NCI-H2081 treated with DMSO at 0.1 percent for 48 hours (cell line): ENCODE results near the gene GRXCR1.

Source experiments
- DNase-seq: peaks from one replicate; lab custom pipeline; 2025; lab: John Stamatoyannopoulos, UW

GRXCR1 gene

DNA sequence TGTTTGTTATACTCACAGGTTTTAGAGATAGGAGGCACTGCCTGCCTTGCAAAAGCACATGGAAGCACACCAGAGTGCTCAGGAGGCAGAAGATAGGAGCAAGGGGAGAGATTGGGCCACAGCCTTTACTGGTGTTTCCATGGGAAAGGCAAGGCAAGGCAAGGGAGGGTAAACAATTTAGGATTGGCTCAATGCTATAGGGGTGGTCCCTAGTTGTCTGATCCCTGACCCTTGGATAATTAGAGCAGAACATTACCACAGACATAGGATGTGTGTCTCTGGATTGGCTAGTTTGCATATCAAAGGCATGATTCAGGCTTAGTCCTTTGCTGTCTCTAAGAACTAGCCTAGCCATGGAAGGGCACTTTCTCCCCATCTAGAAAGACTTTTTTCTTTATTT, 36.1 kb downstream of the GRXCR1 start:
- DNase-seq, result no peak

DNA sequence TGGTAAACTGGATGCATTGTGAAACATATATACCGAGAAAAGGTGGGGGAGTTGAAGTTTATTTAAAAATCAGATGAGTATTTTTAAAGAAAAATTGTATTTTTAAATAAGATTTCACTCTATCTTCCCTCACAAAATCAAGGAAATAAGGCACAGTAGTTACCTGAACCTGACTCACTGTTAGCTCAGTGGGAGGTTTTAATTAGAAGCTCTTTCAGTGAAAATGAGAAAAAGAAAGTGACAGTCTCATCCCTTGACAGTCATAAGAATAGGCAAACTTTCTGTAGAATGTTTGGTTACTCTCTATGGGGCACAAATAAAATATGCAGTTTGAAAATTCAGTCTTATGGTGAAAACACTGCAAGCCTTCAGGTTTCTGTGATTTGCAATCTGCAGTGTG, 49.7 kb downstream of the GRXCR1 start:
- no peak for DNase-seq

DNA sequence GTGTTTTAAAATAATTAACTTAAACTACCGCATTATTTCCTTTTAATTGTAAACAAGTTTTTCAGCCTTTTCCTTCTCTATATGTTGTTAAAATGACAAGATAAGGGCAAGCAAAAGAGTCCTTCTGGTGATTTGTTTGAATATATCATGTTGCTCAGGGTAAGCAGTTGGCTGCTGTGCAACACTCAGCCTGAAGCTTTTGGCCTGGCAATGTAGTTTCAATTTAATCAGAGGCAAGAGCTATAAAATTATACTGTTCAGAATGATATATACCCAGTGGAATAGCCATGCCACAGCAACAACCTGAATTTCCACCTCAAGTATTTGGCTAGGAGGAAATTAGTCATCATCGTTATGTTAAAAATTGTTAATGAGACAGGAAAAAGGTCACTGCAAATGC, 53.4 kb downstream of the GRXCR1 start:
- no peak for DNase-seq

GRCh38 chr4:42953321-42953720, 60.8 kb downstream of the GRXCR1 start:
- no peak for DNase-seq

- DNase-seq, result no peak
These were observed 62.6 kb downstream of the GRXCR1 start for GRCh38 chr4:42954963-42955669.

- DNase-seq, result no peak
These were observed 63.4 kb downstream of the GRXCR1 start for GRCh38 chr4:42955746-42956505.

DNA sequence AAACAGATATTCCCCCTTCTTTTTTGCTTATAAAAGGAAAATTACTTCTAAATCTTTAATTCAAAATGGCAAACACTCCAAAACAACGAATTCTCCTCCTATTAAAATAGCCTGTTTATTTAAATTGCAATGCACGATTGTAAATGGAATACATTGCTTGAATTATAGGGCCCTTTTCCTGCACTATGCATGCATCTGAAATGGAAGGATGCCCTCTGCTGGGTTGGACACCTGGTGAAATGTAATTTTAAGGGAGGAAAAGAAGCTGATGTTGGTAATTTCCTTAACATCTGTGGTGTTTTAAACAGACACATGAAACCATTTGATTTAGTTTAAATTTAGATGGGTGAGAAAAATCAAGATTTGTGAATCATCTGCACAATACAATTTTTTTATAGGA, 72.8 kb downstream of the GRXCR1 start:
- DNase-seq, result no peak

GRCh38 chr4:42985976-42986375, 93.5 kb downstream of the GRXCR1 start:
- no peak for DNase-seq

DNA sequence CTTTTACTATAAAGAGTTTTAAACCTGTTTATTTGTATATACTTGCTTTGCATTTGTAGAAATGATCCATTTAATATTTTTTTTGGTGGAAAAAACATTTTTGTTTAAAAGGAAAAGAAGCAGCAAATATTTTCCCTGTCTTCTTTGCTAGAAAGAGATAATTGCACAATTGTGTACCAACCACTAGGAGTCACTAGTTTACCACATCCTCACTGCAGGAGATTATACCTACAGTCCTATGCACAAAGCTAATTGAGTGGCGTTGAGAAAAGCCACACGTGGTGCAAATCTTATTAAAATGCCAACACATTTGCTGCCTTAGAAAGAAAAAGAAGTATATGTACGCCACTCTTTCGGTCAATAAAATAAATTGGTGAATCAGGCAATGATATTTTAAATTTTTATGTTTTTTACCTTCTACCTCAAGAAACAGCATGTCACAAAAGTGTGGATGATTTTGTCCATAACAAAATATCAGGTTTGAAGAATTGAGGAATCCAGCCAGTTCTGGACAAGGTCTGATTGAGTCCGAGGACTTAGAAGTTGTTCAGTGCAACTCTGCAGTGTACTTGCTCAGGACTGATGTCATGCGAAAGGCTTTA, 102.9 kb downstream of the GRXCR1 start:
- no peak for DNase-seq

DNA sequence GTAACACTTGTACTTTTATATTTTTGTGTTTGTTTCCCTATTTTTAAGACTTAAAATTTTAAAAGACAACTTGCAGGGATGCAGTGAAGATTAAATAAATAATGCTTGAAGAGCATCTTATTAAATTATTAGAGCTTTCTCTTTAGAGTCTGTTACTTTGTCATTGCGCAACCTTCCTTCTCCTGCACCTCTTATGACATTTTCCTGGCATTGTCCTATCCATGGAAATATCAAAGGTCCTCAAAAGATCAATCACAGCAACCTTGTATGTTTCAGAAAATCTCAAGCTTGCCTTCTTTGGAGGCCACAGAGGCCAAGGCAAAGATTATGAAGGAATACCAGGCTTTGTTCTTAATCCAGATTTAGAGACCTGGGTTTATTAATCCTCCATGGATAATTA, 116.3 kb downstream of the GRXCR1 start:
- DNase-seq, result no peak

- DNase-seq, result no peak
These were observed 121.7 kb downstream of the GRXCR1 start for GRCh38 chr4:43014256-43014655.

GRCh38 chr4:43041632-43042031, 149.1 kb downstream of the GRXCR1 start:
- no peak for DNase-seq

DNA sequence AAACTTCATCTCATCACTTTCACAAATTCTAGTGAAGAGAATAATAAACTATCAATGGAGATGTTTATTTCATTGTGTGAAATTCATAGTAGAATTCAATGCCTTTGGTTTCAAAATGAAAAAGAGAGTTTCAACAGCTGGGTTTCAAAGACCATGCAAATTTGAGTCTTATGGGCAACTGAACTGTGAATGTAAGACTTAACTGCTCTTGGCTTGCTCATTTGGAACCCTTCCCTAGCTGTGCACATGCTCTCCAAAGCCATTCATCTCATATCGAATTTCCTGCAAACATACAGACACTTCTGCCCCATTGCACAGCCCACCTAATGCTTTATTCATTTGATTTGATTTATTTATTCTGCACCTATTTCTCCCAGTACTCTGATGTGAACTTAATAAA, 154.5 kb downstream of the GRXCR1 start:
- no peak for DNase-seq

GRCh38 chr4:43048570-43048969, 156.1 kb downstream of the GRXCR1 start:
- no peak for DNase-seq

DNA sequence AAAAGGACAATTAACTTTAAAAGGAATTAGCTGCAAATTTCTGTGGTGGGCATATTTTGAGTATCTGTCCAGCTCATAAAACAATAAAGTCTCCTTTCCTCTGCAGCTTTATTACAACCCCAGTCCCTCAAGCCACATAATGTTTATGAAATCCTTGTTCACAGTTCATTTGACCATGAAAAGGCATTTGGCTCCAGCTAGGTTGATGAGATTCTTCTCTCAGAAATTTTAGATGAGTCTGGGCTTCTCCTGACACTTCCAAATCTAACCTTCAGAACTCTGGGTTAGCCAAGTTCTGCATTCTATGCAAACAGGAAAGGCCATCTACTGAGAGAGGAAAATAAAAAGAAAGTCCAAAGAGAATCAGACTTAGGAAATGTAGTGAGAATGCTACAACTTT, 156.8 kb downstream of the GRXCR1 start:
- DNase-seq, result no peak

DNA sequence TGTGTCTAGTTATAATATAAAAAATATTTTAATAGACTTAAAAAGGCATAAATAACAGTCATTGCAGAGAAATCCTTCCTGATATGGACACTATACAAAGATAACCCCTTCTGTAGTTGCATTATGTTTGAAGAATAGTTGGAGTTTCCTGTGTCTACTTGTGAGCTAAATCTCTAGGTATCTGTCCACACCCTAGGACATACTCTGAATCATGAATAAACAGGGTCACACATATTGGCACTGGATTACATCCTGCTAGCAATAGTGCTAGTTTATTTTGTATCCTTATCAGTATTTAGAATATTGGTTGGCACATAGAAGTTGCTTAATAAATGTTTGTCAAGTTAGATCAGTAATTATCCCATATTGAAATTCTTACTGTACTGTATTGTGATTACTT, 173.9 kb downstream of the GRXCR1 start:
- DNase-seq, result no peak

GRCh38 chr4:43071069-43071468, 178.6 kb downstream of the GRXCR1 start:
- DNase-seq, result no peak
